Transverse colon (tissue), 4 donors: ENCODE data around the gene ZFPL1. TPM values are rescaled to one million over a fixed set of nuclear protein-coding genes. Genes with fewer than 3 reads are reported as not detected.

Experiments used
- DNase-seq: peaks from one replicate; pipeline ENCODE4 v3.0.0-alpha.2; 2019
- H3K27ac ChIP-seq, 4 donors: fragments of 200-600 bp; sonication (generic); 2 replicates each; pipeline ENCODE4 v1.5.1; 2016 to 2018; ENCODE audit warnings: inconsistent platforms in 4 of 4
- H3K27me3 ChIP-seq: fragments of 200-600 bp; sonication (generic); 2 replicates; pipeline ENCODE4 v1.5.1; 2017; ENCODE audit warnings: inconsistent platforms
- H3K36me3 ChIP-seq, 4 donors: fragments of 200-600 bp; sonication (generic); 2 replicates each; pipeline ENCODE4 v1.5.1; 2017 to 2019; ENCODE audit warnings: inconsistent platforms in 4 of 4
- H3K4me1 ChIP-seq, 4 donors: fragments of 200-600 bp; sonication (generic); 2 replicates each; pipeline ENCODE4 v1.5.1; 2017 to 2020; ENCODE audit warnings: inconsistent platforms in 4 of 4
- H3K4me3 ChIP-seq, 4 donors: fragments of 200-600 bp; sonication (generic); 1 replicate in 1 of 4; 2 replicates in 3 of 4; pipeline versions ENCODE4 v1.5.1 to v1.6.1; 2017 to 2019; ENCODE audit warnings: inconsistent platforms in 4 of 4
- H3K9me3 ChIP-seq, 2 donors: fragments of 200-600 bp; sonication (generic); 2 replicates each; pipeline ENCODE4 v1.5.1; 2017 to 2019; ENCODE audit warnings: inconsistent platforms in 2 of 2
- CTCF ChIP-seq, 5 experiments: fragments of 200-600 bp in 3 of 5; fragments of 450-650 bp in 2 of 5; sonication (generic) in 3 of 5; IDR thresholded peaks; 1 replicate in 2 of 5; 2 replicates in 3 of 5; pipeline ENCODE4 v1.5.1; 2016 to 2017; ENCODE audit warnings: antibody characterized with exemption in 5 of 5, inconsistent platforms in 3 of 5, mild to moderate bottlenecking in 2 of 5, moderate library complexity in 1 of 5
- EP300 ChIP-seq: sonication (generic); formaldehyde crosslinking; IDR thresholded peaks from one replicate; pipeline ENCODE4 v1.6.1; 2017; ENCODE audit warnings: antibody characterized with exemption, low read depth
- POLR2A ChIP-seq: fragments of 450-650 bp; IDR thresholded peaks from one replicate; pipeline ENCODE4 v1.6.1; 2016; ENCODE audit warnings: antibody characterized with exemption, mild to moderate bottlenecking, moderate library complexity
- POLR2AphosphoS5 ChIP-seq, 3 donors: sonication (generic); formaldehyde crosslinking; IDR thresholded peaks; one replicate each; pipeline ENCODE4 v1.6.1; 2016; ENCODE audit warnings: antibody characterized with exemption in 3 of 3
- WGBS, 2 donors: methylation state at CpG; one replicate each; pipeline ENCODE4 v1.1.5; 2018; ENCODE audit warnings: low coverage in 1 of 2; 5-methylcytosine and 5-hydroxymethylcytosine counted together
- in situ Hi-C, 4 donors: fragments of 200-750 bp; cut with MboI; loops; one replicate each; pipeline versions ENCODE4 v1.15.0 to v1.15.1; 2017; ENCODE audit warnings: low sequenced_read_pairs in 3 of 4, low pct_ligation_motif_present in 1 of 4, low pct_unique_long_range_greater_than_20kb in 1 of 4
- intact Hi-C: fragments of 100-400 bp; cut with DNase I; formaldehyde crosslinking; loops from one replicate; pipeline ENCODE4 v1.15.1; 2023; ENCODE audit warnings: low total_unique reads
- total RNA-seq, 4 donors: library from RNA; depleted of rRNA; stranded (reverse); fragments of >200 nt; gene quantifications; one replicate each; pipeline ENCODE4 v1.1.0, GENCODE V29; 2016

The ZFPL1 gene
- total RNA-seq, 4 donors from 2014 or later, result 44.5 to 105 (median 64.2) TPM

GRCh38 chr11:65090628-65091027, 6.6 kb downstream of the ZFPL1 start:
- Histone ChIP-seq H3K9me3 (no peaks in the 10 kb centered on the region), H3K27ac (no peak overlapping the region), H3K4me1 (peaks cover 0 to 3% (median 2%) of the 10 kb centered on the region in 4 donors), H3K27me3 (no peaks in the 10 kb centered on the region), H3K36me3 (peaks cover 0 to 12% (median 0%) of the 10 kb centered on the region in 4 donors), H3K4me3 (no peak overlapping the region)
- intact Hi-C loops (no loop called here), in situ Hi-C loops (no loop called here)
- DNase-seq, result no peak
- WGBS, 2 donors, result 94% methylated on average over 4 of the region's 4 CpGs; no CpG with 5 or more reads in 1 of the 2 donors
- TF ChIP-seq POLR2A, result no peak
- TF ChIP-seq CTCF (IDR thresholded peaks at IDR 0.05), result no peak
- no peak for TF ChIP-seq EP300
- TF ChIP-seq POLR2AphosphoS5 (IDR thresholded peaks at IDR 0.05), result no peak

GRCh38 chr11:65095427-65095826, 11.4 kb downstream of the ZFPL1 start:
- intact Hi-C loops, result no loop called here
- no peak for DNase-seq

GRCh38 chr11:65095974-65096806, 12.2 kb downstream of the ZFPL1 start, which contains the start of gene VPS51:
Gene VPS51 (plus strand): TSS chr11:65096214. CDS start chr11:65096251, 37 bp downstream.
- intact Hi-C loops (no loop called here), in situ Hi-C loops (no loop called here)
- no peaks in the 10 kb centered on the region for H3K27me3 ChIP-seq
- H3K4me1 ChIP-seq, result peaks cover 8 to 17% (median 14%) of the 10 kb centered on the region in 4 donors
- no peaks in the 10 kb centered on the region for H3K9me3 ChIP-seq
- 1% methylated on average over 33 of the region's 52 CpGs; no CpG with 5 or more reads in 1 of the 2 donors for WGBS, 2 donors
- H3K4me3 ChIP-seq, result peak within 1 kb of the TSS; percentile 71 to 86 (median 79)
- DNase-seq, result peak; percentile 92
- peaks cover 0 to 9% (median 0%) of the 10 kb centered on the region in 4 donors for H3K36me3 ChIP-seq
- TF ChIP-seq EP300 (no peak), POLR2A (peak; percentile 82), POLR2AphosphoS5 (IDR thresholded peaks at IDR 0.05) (peak; percentile 61 to 93 (median 82)), CTCF (IDR thresholded peaks at IDR 0.05) (peak in 1 of 5 experiments; percentile 20)
- H3K27ac ChIP-seq, result peak within 1 kb of the TSS; percentile 90 to 95 (median 94)

More at GRCh38 chr11:65095427-65095826, 11.4 kb downstream of the ZFPL1 start:
- in situ Hi-C loops, result no loop called here
- TF ChIP-seq CTCF (IDR thresholded peaks at IDR 0.05) (no peak), POLR2A (no peak)
- Histone ChIP-seq H3K36me3 (peaks cover 0 to 9% (median 0%) of the 10 kb centered on the region in 4 donors), H3K27ac (peak overlapping the region; percentile 90 to 95 (median 94)), H3K9me3 (no peaks in the 10 kb centered on the region), H3K27me3 (no peaks in the 10 kb centered on the region), H3K4me1 (peaks cover 8 to 17% (median 14%) of the 10 kb centered on the region in 4 donors), H3K4me3 (peak overlapping the region in 1 of 4 donors; percentile 86)
- 92% methylated on average over 22 of the region's 22 CpGs; no CpG with 5 or more reads in 1 of the 2 donors for WGBS, 2 donors

GRCh38 chr11:65096926-65097325, 12.9 kb downstream of the ZFPL1 start:
- peaks cover 8 to 17% (median 14%) of the 10 kb centered on the region in 4 donors for H3K4me1 ChIP-seq
- no peak for TF ChIP-seq EP300
- no peak for TF ChIP-seq POLR2A
- TF ChIP-seq CTCF (IDR thresholded peaks at IDR 0.05), result no peak
- TF ChIP-seq POLR2AphosphoS5 (IDR thresholded peaks at IDR 0.05), result no peak
- intact Hi-C loops (no loop called here), in situ Hi-C loops (no loop called here)
- 35 to 60% methylated on average over 1 to 8 of the region's 8 CpGs for WGBS, 2 donors
- DNase-seq, result no peak
- no peaks in the 10 kb centered on the region for H3K9me3 ChIP-seq
- peak overlapping the region; percentile 71 to 86 (median 79) for H3K4me3 ChIP-seq
- no peaks in the 10 kb centered on the region for H3K27me3 ChIP-seq
- peak overlapping the region; percentile 90 to 95 (median 94) for H3K27ac ChIP-seq
- H3K36me3 ChIP-seq, result peaks cover 0 to 9% (median 0%) of the 10 kb centered on the region in 4 donors
